CD14-positive monocyte (primary cell): ENCODE data around the gene PEA15. TPM values are rescaled to one million over a fixed set of nuclear protein-coding genes. Genes with fewer than 3 reads are reported as not detected.

Experiments used
- DNase-seq, 3 donors: peaks; one replicate each; pipeline ENCODE4 v3.0.0-alpha.2; 2011 to 2022
- H2AFZ ChIP-seq: 2 replicates; pipeline ENCODE4 v1.6.0; 2012; ENCODE audit warnings: mild to moderate bottlenecking, low read depth, low read length, inconsistent platforms; ENCODE audit not compliant: insufficient read depth, poor library complexity, severe bottlenecking
- H3K27ac ChIP-seq, 2 donors: 1 replicate in 1 of 2; 2 replicates in 1 of 2; pipeline ENCODE4 v1.5.1; 2012 to 2013; ENCODE audit warnings: low read length in 2 of 2, control low read depth in 1 of 2, inconsistent platforms in 1 of 2, low read depth in 1 of 2, mild to moderate bottlenecking in 1 of 2
- H3K27me3 ChIP-seq, 2 donors: one replicate each; pipeline versions ENCODE4 v1.6.0 to v1.6.1; 2011 to 2013; ENCODE audit warnings: low read length in 2 of 2; ENCODE audit not compliant: control insufficient read depth in 2 of 2, insufficient read depth in 2 of 2
- H3K36me3 ChIP-seq, 2 donors: replicated peaks in 1 of 2; 1 replicate in 1 of 2; 2 replicates in 1 of 2; pipeline versions ENCODE4 v1.5.1 to v1.6.1; 2012 to 2013; ENCODE audit warnings: low read length in 2 of 2, control low read depth in 1 of 2, inconsistent platforms in 1 of 2, mild to moderate bottlenecking in 1 of 2; ENCODE audit not compliant: insufficient read depth in 2 of 2, control insufficient read depth in 1 of 2
- H3K4me1 ChIP-seq, 2 donors: 1 replicate in 1 of 2; 2 replicates in 1 of 2; pipeline versions ENCODE4 v1.5.1 to v1.6.1; 2012 to 2013; ENCODE audit warnings: low read length in 2 of 2, control low read depth in 1 of 2, inconsistent platforms in 1 of 2, mild to moderate bottlenecking in 1 of 2, moderate library complexity in 1 of 2; ENCODE audit not compliant: insufficient read depth in 2 of 2, control insufficient read depth in 1 of 2
- H3K4me2 ChIP-seq: replicated peaks from 2 replicates; pipeline ENCODE3; 2012; ENCODE audit warnings: low read length, moderate library complexity, mild to moderate bottlenecking; ENCODE audit not compliant: poor library complexity, severe bottlenecking; ENCODE audit errors: extremely low read depth
- H3K4me3 ChIP-seq, 3 experiments: fragments of 200-600 bp in 1 of 3; sonication (generic) in 1 of 3; replicated peaks in 1 of 3; 1 replicate in 2 of 3; 2 replicates in 1 of 3; pipeline ENCODE4 v1.5.1; 2011 to 2013; ENCODE audit warnings: low read length in 3 of 3, mild to moderate bottlenecking in 3 of 3, control low read depth in 2 of 3, low read depth in 2 of 3, inconsistent platforms in 1 of 3, moderate library complexity in 1 of 3
- H3K79me2 ChIP-seq: 2 replicates; pipeline ENCODE4 v1.6.0; 2012; ENCODE audit warnings: mild to moderate bottlenecking, control low read depth, inconsistent platforms, low read length, moderate library complexity; ENCODE audit not compliant: insufficient read depth
- H3K9ac ChIP-seq: 2 replicates; pipeline ENCODE4 v1.6.0; 2017; ENCODE audit warnings: low read length, mild to moderate bottlenecking; ENCODE audit not compliant: insufficient read depth, poor library complexity, severe bottlenecking
- H3K9me3 ChIP-seq, 2 donors: replicated peaks in 1 of 2; 1 replicate in 1 of 2; 2 replicates in 1 of 2; pipeline versions ENCODE4 v1.5.1 to v1.6.1; 2012 to 2013; ENCODE audit warnings: low read length in 2 of 2, control low read depth in 1 of 2; ENCODE audit not compliant: control insufficient read depth in 1 of 2, insufficient read depth in 1 of 2
- H4K20me1 ChIP-seq: 2 replicates; pipeline ENCODE4 v1.6.0; 2012; ENCODE audit warnings: mild to moderate bottlenecking, low read length, control low read depth, moderate library complexity; ENCODE audit not compliant: insufficient read depth
- H3K27ac Mint-ChIP-seq, 7 donors: one replicate each; pipeline ENCODE4 v1.8.0; 2020; ENCODE audit warnings: mild to moderate bottlenecking in 7 of 7, mixed read lengths in 7 of 7, moderate library complexity in 6 of 7, inconsistent platforms in 2 of 7
- H3K27me3 Mint-ChIP-seq, 3 donors: one replicate each; pipeline ENCODE4 v1.8.0; 2021 to 2022; ENCODE audit warnings: low read depth in 3 of 3, mild to moderate bottlenecking in 3 of 3, mixed read lengths in 3 of 3, moderate library complexity in 3 of 3, inconsistent platforms in 1 of 3
- H3K36me3 Mint-ChIP-seq, 2 donors: one replicate each; pipeline ENCODE4 v1.8.0; 2020; ENCODE audit warnings: mixed read lengths in 2 of 2, inconsistent platforms in 1 of 2, mild to moderate bottlenecking in 1 of 2
- H3K4me1 Mint-ChIP-seq: one replicate; pipeline ENCODE4 v1.8.0; 2020; ENCODE audit warnings: mild to moderate bottlenecking, mixed read lengths
- H3K4me3 Mint-ChIP-seq, 2 donors: one replicate each; pipeline ENCODE4 v1.8.0; 2020; ENCODE audit warnings: mild to moderate bottlenecking in 2 of 2, mixed read lengths in 2 of 2, moderate library complexity in 1 of 2
- H3K9me3 Mint-ChIP-seq, 7 donors: one replicate each; pipeline ENCODE4 v1.8.0; 2020 to 2022; ENCODE audit warnings: mixed read lengths in 7 of 7, mild to moderate bottlenecking in 6 of 7, moderate library complexity in 6 of 7, inconsistent platforms in 2 of 7
- WGBS: methylation state at CpG from one replicate; pipeline ENCODE4 v1.1.5; 2013; ENCODE audit warnings: missing lambda C conversion rate; ENCODE audit not compliant: insufficient coverage; 5-methylcytosine and 5-hydroxymethylcytosine counted together
- intact Hi-C, 2 donors: fragments of 100-400 bp; cut with micrococcal nuclease; formaldehyde crosslinking; loops; one replicate each; pipeline versions ENCODE4 v1.15.0 to v1.15.1; 2023
- polyA plus RNA-seq, 3 donors: library from polyadenylated mRNA; depleted of rRNA in 1 of 3; unstranded in 2 of 3; stranded (reverse) in 1 of 3; fragments of 300-500 nt in 2 of 3; fragments of >200 nt in 1 of 3; fragmentation: Illumina TruSeq in 2 of 3; gene quantifications; 1 replicate in 2 of 3; 2 replicates in 1 of 3; pipeline ENCODE4 v1.2.3, GENCODE V29; 2012 to 2021
- TF ChIP-seq, protein P1 (sequence below): fragments of 200-600 bp; IDR thresholded peaks from one replicate; pipeline ENCODE4 v1.8.0; 2022; ENCODE audit warnings: antibody characterized with exemption, mild to moderate bottlenecking

Gene PEA15
- polyA plus RNA-seq, 3 donors = 23.6 to 163 (median 38.1) TPM

- Histone ChIP-seq H3K27ac (no peak overlapping the region), H3K79me2 (no peaks in the 10 kb centered on the region), H3K9ac (no peak overlapping the region), H3K36me3 (peaks cover 87 to 100% of the 10 kb centered on the region in 2 donors), H3K4me1 (no peaks in the 10 kb centered on the region), H2AFZ (no peak overlapping the region), H4K20me1 (peaks cover 5% of the 10 kb centered on the region), H3K4me2 (no peak overlapping the region), H3K4me3 (no peak overlapping the region), H3K27me3 (no peaks in the 10 kb centered on the region), H3K9me3 (no peaks in the 10 kb centered on the region)
- H3K27me3 Mint-ChIP-seq = no peaks in the 10 kb centered on the region
- intact Hi-C loops = no loop called here
- no peak overlapping the region for H3K4me3 Mint-ChIP-seq
- WGBS = no CpG with 5 or more reads among the region's 5 CpGs
- TF ChIP-seq, protein P1, sequence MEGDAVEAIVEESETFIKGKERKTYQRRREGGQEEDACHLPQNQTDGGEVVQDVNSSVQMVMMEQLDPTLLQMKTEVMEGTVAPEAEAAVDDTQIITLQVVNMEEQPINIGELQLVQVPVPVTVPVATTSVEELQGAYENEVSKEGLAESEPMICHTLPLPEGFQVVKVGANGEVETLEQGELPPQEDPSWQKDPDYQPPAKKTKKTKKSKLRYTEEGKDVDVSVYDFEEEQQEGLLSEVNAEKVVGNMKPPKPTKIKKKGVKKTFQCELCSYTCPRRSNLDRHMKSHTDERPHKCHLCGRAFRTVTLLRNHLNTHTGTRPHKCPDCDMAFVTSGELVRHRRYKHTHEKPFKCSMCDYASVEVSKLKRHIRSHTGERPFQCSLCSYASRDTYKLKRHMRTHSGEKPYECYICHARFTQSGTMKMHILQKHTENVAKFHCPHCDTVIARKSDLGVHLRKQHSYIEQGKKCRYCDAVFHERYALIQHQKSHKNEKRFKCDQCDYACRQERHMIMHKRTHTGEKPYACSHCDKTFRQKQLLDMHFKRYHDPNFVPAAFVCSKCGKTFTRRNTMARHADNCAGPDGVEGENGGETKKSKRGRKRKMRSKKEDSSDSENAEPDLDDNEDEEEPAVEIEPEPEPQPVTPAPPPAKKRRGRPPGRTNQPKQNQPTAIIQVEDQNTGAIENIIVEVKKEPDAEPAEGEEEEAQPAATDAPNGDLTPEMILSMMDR = no peak
- H3K9me3 Mint-ChIP-seq = no peaks in the 10 kb centered on the region
- no peak for DNase-seq
- H3K4me1 Mint-ChIP-seq = no peaks in the 10 kb centered on the region
- peak overlapping the region in 1 of 7 donors; percentile 36 for H3K27ac Mint-ChIP-seq
- peaks cover 78 to 94% of the 10 kb centered on the region in 2 donors for H3K36me3 Mint-ChIP-seq
Measured at GRCh38 chr1:160236806-160237205, 31.6 kb downstream of the PEA15 start.

GRCh38 chr1:160237558-160237957, 32.4 kb downstream of the PEA15 start:
- H2AFZ ChIP-seq = no peak overlapping the region
- WGBS = 100% methylated on average over 1 of the region's 2 CpGs
- no peak overlapping the region for H3K4me3 ChIP-seq
- Mint-ChIP-seq H3K36me3 (peaks cover 81 to 94% of the 10 kb centered on the region in 2 donors), H3K27me3 (no peaks in the 10 kb centered on the region), H3K4me3 (no peak overlapping the region), H3K27ac (no peak overlapping the region), H3K4me1 (no peaks in the 10 kb centered on the region), H3K9me3 (no peaks in the 10 kb centered on the region)
- H3K79me2 ChIP-seq = peaks cover 4% of the 10 kb centered on the region
- DNase-seq = no peak
- H3K27me3 ChIP-seq = no peaks in the 10 kb centered on the region
- H3K9me3 ChIP-seq = no peaks in the 10 kb centered on the region
- no peaks in the 10 kb centered on the region for H3K4me1 ChIP-seq
- H4K20me1 ChIP-seq = peaks cover 12% of the 10 kb centered on the region
- TF ChIP-seq, protein P1 = no peak
- H3K4me2 ChIP-seq = no peak overlapping the region
- H3K27ac ChIP-seq = no peak overlapping the region
- H3K36me3 ChIP-seq = peaks cover 86 to 100% of the 10 kb centered on the region in 2 donors
- no peak overlapping the region for H3K9ac ChIP-seq
- intact Hi-C loops = no loop called here
